ENCODE data around the gene RNF149. TPM values are rescaled to one million over a fixed set of nuclear protein-coding genes. Genes with fewer than 3 reads are reported as not detected.

Gene RNF149
- total RNA-seq, 1 experiment from 2014 or later = 40.2 TPM

DNA sequence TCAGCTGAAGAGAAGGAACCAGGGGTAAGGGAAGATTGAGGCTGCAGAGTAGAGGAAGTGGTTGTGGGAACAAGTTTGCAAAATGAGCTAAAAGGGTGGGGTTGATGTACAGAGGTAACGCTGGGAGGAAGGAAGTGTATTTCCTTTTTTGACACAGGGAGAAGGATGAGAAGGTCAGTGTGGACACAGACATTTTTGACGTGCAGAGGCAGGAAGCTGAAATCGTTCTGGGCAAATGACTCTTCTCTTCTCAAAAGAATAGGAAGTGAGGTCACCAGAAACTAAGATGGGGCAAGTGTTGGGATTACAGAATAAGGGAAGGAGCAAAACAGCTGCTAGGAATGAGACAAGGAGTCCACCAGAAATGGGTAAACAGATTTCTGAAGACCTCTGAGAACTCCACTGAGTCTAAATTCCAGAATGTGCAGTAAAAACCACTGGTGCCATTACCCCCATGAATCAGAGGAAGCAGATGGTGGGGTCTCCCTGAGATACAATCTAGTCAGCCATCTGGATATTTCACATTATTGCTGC is 20.0 kb upstream of the RNF149 start:
- Histone ChIP-seq H3K9ac (ENCODE audit: low read length) (no peak overlapping the region), H3K79me2 (ENCODE audit: insufficient read depth, low read length) (no peaks in the 10 kb centered on the region), H3K9me2 (ENCODE audit: insufficient read depth) (no peaks in the 10 kb centered on the region), H3K27me3 (ENCODE audit: insufficient read depth, low read length) (no peaks in the 10 kb centered on the region), H3K4me2 (ENCODE audit: low read length) (peak overlapping the region; percentile 50), H2AFZ (ENCODE audit: low read depth, low read length, poor library complexity, severe bottlenecking) (peak overlapping the region; percentile 35), H4K20me1 (ENCODE audit: insufficient read depth) (no peaks in the 10 kb centered on the region), H3K4me1 (ENCODE audit: control insufficient read depth in 1 of 2, insufficient read depth in 2 of 2, low read length in 2 of 2) (peaks cover 11 to 18% of the 10 kb centered on the region in 2 experiments; a peak in 3 of 4 replicates), H3K27ac (ENCODE audit: low read depth, low read length) (no peak overlapping the region), H3K36me3 (ENCODE audit: control insufficient read depth in 1 of 2, insufficient read depth in 2 of 2, low read length in 2 of 2) (no peaks in the 10 kb centered on the region), H3K4me3 (replicated peaks in 1 of 2; ENCODE audit: low read depth in 1 of 2, low read length in 2 of 2) (no peak overlapping the region), H3K9me3 (ENCODE audit: control insufficient read depth in 1 of 2, insufficient read depth in 1 of 2, low read depth in 1 of 2, low read length in 2 of 2) (peaks cover 0 to 7% of the 10 kb centered on the region in 2 experiments; a peak in 2 of 4 replicates)
- TF ChIP-seq EZH2phosphoT487 (IDR thresholded peaks at IDR 0.05; ENCODE audit: borderline replicate concordance) (no peak), SIN3A (IDR thresholded peaks at IDR 0.05; ENCODE audit: low read depth) (no peak), SRF (IDR thresholded peaks at IDR 0.05; ENCODE audit: low read depth) (0 out of 2 replicates have a peak, but pooled peaks have one; percentile 20), YY1 (IDR thresholded peaks at IDR 0.05; ENCODE audit: extremely low read depth, insufficient replicate concordance, low read depth, low read length) (no peak), POLR2AphosphoS5 (IDR thresholded peaks at IDR 0.05; ENCODE audit: low read depth, low read length) (no peak), POLR2A (IDR thresholded peaks at IDR 0.05; ENCODE audit: borderline replicate concordance, extremely low read depth, insufficient read depth, insufficient read length) (no peak), FOSL1 (IDR thresholded peaks at IDR 0.05; ENCODE audit: low read depth) (no peak)
- TF ChIP-seq, protein P1, sequence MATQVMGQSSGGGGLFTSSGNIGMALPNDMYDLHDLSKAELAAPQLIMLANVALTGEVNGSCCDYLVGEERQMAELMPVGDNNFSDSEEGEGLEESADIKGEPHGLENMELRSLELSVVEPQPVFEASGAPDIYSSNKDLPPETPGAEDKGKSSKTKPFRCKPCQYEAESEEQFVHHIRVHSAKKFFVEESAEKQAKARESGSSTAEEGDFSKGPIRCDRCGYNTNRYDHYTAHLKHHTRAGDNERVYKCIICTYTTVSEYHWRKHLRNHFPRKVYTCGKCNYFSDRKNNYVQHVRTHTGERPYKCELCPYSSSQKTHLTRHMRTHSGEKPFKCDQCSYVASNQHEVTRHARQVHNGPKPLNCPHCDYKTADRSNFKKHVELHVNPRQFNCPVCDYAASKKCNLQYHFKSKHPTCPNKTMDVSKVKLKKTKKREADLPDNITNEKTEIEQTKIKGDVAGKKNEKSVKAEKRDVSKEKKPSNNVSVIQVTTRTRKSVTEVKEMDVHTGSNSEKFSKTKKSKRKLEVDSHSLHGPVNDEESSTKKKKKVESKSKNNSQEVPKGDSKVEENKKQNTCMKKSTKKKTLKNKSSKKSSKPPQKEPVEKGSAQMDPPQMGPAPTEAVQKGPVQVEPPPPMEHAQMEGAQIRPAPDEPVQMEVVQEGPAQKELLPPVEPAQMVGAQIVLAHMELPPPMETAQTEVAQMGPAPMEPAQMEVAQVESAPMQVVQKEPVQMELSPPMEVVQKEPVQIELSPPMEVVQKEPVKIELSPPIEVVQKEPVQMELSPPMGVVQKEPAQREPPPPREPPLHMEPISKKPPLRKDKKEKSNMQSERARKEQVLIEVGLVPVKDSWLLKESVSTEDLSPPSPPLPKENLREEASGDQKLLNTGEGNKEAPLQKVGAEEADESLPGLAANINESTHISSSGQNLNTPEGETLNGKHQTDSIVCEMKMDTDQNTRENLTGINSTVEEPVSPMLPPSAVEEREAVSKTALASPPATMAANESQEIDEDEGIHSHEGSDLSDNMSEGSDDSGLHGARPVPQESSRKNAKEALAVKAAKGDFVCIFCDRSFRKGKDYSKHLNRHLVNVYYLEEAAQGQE (IDR thresholded peaks at IDR 0.05; ENCODE audit: low read depth) = no peak
- RAD21 ChIA-PET (ENCODE audit: low non-redundant PET in 1 of 2, low total read pairs in 2 of 2, uncharacterized antibody in 2 of 2, unreplicated experiment in 2 of 2) = no interaction called here
- no TSS peak for BruUV-seq (replicated peaks)
- intact Hi-C loops (cut with micrococcal nuclease) = no loop called here
- CTCF ChIA-PET = interaction anchor here (0.9 to 1.3 kb wide), 2 partner anchors 13 to 14 kb away, joined by 4 to 7 read pairs; no protein-coding TSS in a partner anchor
- ATAC-seq (peak; percentile 25; the same call in 1 of the 2 replicates), DNase-seq (ENCODE audit: low read depth, low spot score) (no peak)
- POLR2A ChIA-PET = interaction anchor here (1.1 kb wide), 1 partner anchor 20 kb away, joined by 4 read pairs; the partner anchor contains the start of gene RNF149

Measured in HCT116 (cell line).